Adrenal gland (tissue), 5 donors: ENCODE data around the gene STK32C.

Source experiments
- POLR2A ChIP-seq, 2 donors: fragments of 450-650 bp; IDR thresholded peaks; one replicate each; pipeline ENCODE4 v1.6.1; 2017; ENCODE audit warnings: antibody characterized with exemption in 2 of 2, mild to moderate bottlenecking in 2 of 2, moderate library complexity in 1 of 2
- TF ChIP-seq, protein P1 (sequence below), 6 experiments: fragments of 450-650 bp in 4 of 6; fragments of 200-600 bp in 2 of 6; sonication (generic) in 1 of 6; IDR thresholded peaks; 1 replicate in 5 of 6; 2 replicates in 1 of 6; pipeline versions ENCODE4 v1.5.1 to v1.8.0; 2016 to 2021; ENCODE audit warnings: antibody characterized with exemption in 6 of 6, mild to moderate bottlenecking in 2 of 6, moderate library complexity in 1 of 6
- donor health status: DM: no; HTN: no; CAD: no.

DNA sequence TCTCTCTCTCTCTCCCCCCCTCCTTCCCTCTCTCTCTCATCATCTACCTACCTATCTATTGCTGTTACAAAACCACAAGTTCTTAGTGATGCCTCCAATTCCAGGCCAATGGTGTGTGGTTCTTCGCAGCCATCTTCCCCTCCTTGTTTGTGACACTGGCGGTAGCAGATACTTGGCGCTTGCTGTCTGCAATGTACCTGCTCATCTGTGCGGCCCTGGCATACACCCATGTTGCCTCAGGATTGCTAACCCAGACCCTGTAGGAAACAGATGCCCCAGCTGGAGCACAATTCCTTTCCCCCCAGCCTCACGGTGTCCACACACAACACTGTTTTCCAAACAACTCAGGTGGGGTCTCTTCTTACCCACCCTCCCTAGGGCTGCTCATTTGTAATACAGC lies 134.6 kb downstream of the STK32C start:
- TF ChIP-seq, protein P1, sequence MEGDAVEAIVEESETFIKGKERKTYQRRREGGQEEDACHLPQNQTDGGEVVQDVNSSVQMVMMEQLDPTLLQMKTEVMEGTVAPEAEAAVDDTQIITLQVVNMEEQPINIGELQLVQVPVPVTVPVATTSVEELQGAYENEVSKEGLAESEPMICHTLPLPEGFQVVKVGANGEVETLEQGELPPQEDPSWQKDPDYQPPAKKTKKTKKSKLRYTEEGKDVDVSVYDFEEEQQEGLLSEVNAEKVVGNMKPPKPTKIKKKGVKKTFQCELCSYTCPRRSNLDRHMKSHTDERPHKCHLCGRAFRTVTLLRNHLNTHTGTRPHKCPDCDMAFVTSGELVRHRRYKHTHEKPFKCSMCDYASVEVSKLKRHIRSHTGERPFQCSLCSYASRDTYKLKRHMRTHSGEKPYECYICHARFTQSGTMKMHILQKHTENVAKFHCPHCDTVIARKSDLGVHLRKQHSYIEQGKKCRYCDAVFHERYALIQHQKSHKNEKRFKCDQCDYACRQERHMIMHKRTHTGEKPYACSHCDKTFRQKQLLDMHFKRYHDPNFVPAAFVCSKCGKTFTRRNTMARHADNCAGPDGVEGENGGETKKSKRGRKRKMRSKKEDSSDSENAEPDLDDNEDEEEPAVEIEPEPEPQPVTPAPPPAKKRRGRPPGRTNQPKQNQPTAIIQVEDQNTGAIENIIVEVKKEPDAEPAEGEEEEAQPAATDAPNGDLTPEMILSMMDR (IDR thresholded peaks at IDR 0.05): no peak
- TF ChIP-seq POLR2A (IDR thresholded peaks at IDR 0.05): no peak
